Measurements from ENCODE around the gene CATSPERZ. TPM values are rescaled to one million over a fixed set of nuclear protein-coding genes. Genes with fewer than 3 reads are reported as not detected.

Gene CATSPERZ
- total and polyA plus RNA-seq, 2 of the 8 experiments (the other 6 are each of a cell fraction or from before 2014, with no cell fraction given), result 0.77 TPM; not detected in 1

DNA sequence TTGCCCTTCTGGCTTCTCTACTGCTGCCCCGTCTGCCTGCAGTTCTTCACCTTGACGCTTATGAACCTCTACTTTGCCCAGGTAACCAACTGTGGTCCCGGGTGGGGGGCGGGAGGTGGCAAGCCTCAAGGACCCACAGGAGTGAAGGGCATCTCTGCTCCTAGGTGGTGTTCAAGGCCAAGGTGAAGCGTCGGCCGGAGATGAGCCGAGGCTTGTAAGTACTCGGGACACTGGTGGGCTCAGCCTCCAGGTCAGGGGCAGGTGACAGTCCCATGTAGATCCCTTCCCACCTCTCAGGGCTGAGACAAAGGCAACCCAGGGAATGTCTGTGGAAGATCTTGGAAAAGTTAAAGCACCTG lies 13.4 kb upstream of the CATSPERZ start (continued):
- TF ChIP-seq, protein P1, sequence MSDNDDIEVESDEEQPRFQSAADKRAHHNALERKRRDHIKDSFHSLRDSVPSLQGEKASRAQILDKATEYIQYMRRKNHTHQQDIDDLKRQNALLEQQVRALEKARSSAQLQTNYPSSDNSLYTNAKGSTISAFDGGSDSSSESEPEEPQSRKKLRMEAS (IDR thresholded peaks at IDR 0.05), result no peak
